Lower leg skin (tissue), 3 donors: Measurements from ENCODE around the gene AGRP.

Source experiments
- CTCF ChIP-seq, 3 donors: fragments of 450-650 bp; IDR thresholded peaks; one replicate each; pipeline ENCODE4 v1.5.1; 2016; ENCODE audit warnings: antibody characterized with exemption in 3 of 3, mild to moderate bottlenecking in 3 of 3, moderate library complexity in 2 of 3
- POLR2A ChIP-seq, 2 donors: fragments of 450-650 bp; IDR thresholded peaks; one replicate each; pipeline ENCODE4 v1.6.1; 2016 to 2017; ENCODE audit warnings: antibody characterized with exemption in 2 of 2, mild to moderate bottlenecking in 1 of 2, moderate library complexity in 1 of 2

GRCh38 chr16:67454104-67454503 lies 29.2 kb downstream of the AGRP start:
- no peak for TF ChIP-seq CTCF (IDR thresholded peaks at IDR 0.05)
- TF ChIP-seq POLR2A (IDR thresholded peaks at IDR 0.05), result no peak
